T-cell (primary cell): Measurements from ENCODE around the gene NXT1. TPM values are rescaled to one million over a fixed set of nuclear protein-coding genes. Genes with fewer than 3 reads are reported as not detected.
A peak's percentile ranks its signal among the peaks of the same experiment; 100 is the strongest.

Experiments used
- ATAC-seq, 4 experiments: fragments of 200-7000 bp in 3 of 4; fragments of 150-1000 bp in 1 of 4; cut with Tn5 transposase; replicated peaks in 1 of 4; 1 replicate in 3 of 4; 2 replicates in 1 of 4; pipeline ENCODE4 v1.10.0; 2021; ENCODE audit warnings: moderate library complexity in 3 of 4, mild to moderate bottlenecking in 2 of 4, moderate number of reproducible peaks in 1 of 4
- CTCF ChIA-PET, 2 donors: fragments of 300-600 bp; sonication (Branson Sonifier 250); formaldehyde crosslinking; loops; one replicate each; lab custom pipeline; 2022; ENCODE audit warnings: antibody characterized with exemption in 2 of 2; lab: Charles Lee
- POLR2A ChIA-PET, 2 donors: fragments of 300-600 bp; sonication (Branson Sonifier 250); formaldehyde crosslinking; loops; one replicate each; lab custom pipeline; 2022; ENCODE audit warnings: antibody characterized with exemption in 2 of 2; lab: Charles Lee
- DNase-seq, 35 experiments: peaks; one replicate each; pipeline versions ENCODE4 v3.0.0 to v3.0.0-alpha.2; 2013 to 2023
- H3K27ac ChIP-seq: one replicate; pipeline ENCODE4 v1.5.1; 2013; ENCODE audit warnings: low read length
- H3K27me3 ChIP-seq, 2 experiments: replicated peaks in 1 of 2; 1 replicate in 1 of 2; 2 replicates in 1 of 2; pipeline versions ENCODE4 v1.6.1 to v1.7.0; 2013; ENCODE audit warnings: low read length in 1 of 2, mixed read lengths in 1 of 2; ENCODE audit not compliant: control insufficient read depth in 2 of 2, insufficient read depth in 2 of 2; ENCODE audit errors: extremely low read depth in 1 of 2
- H3K36me3 ChIP-seq, 2 donors: 1 replicate in 1 of 2; 2 replicates in 1 of 2; pipeline versions ENCODE4 v1.6.1 to v1.7.0; 2013; ENCODE audit warnings: low read length in 1 of 2; ENCODE audit not compliant: control insufficient read depth in 2 of 2, insufficient read depth in 1 of 2; ENCODE audit errors: extremely low read depth in 1 of 2
- H3K4me1 ChIP-seq, 2 experiments: 1 replicate in 1 of 2; 2 replicates in 1 of 2; pipeline versions ENCODE4 v1.6.1 to v1.7.0; 2013; ENCODE audit warnings: low read length in 2 of 2, mixed read lengths in 1 of 2; ENCODE audit not compliant: insufficient read depth in 2 of 2, control insufficient read depth in 1 of 2; ENCODE audit errors: extremely low read depth in 1 of 2
- H3K4me3 ChIP-seq, 2 donors: 1 replicate in 1 of 2; 2 replicates in 1 of 2; pipeline versions ENCODE4 v1.5.1 to v1.7.0; 2013; ENCODE audit warnings: mild to moderate bottlenecking in 2 of 2, low read length in 1 of 2, moderate library complexity in 1 of 2; ENCODE audit not compliant: control insufficient read depth in 1 of 2; ENCODE audit errors: extremely low read depth in 1 of 2
- H3K9me3 ChIP-seq: 2 replicates; pipeline ENCODE4 v1.7.0; 2013
- H3K27ac Mint-ChIP-seq, 2 donors: one replicate each; pipeline ENCODE4 v1.8.0; 2020 to 2021; ENCODE audit warnings: mild to moderate bottlenecking in 2 of 2, mixed read lengths in 2 of 2
- H3K27me3 Mint-ChIP-seq, 2 donors: one replicate each; pipeline ENCODE4 v1.8.0; 2021 to 2022; ENCODE audit warnings: mixed read lengths in 2 of 2
- H3K36me3 Mint-ChIP-seq: one replicate; pipeline ENCODE4 v1.8.0; 2021; ENCODE audit warnings: mixed read lengths
- H3K4me1 Mint-ChIP-seq, 3 donors: one replicate each; pipeline ENCODE4 v1.8.0; 2020 to 2022; ENCODE audit warnings: mixed read lengths in 3 of 3, mild to moderate bottlenecking in 1 of 3
- H3K4me3 Mint-ChIP-seq, 3 donors: one replicate each; pipeline ENCODE4 v1.8.0; 2020 to 2022; ENCODE audit warnings: mild to moderate bottlenecking in 3 of 3, mixed read lengths in 3 of 3, moderate library complexity in 3 of 3
- H3K9me3 Mint-ChIP-seq, 3 donors: one replicate each; pipeline ENCODE4 v1.8.0; 2020 to 2022; ENCODE audit warnings: mixed read lengths in 3 of 3
- WGBS: methylation state at CpG from one replicate; pipeline ENCODE4 v1.1.5; 2013; ENCODE audit warnings: missing lambda C conversion rate; ENCODE audit not compliant: insufficient coverage; 5-methylcytosine and 5-hydroxymethylcytosine counted together
- total RNA-seq, 35 experiments: library from RNA in 6 of 35; stranded (reverse) in 6 of 35; fragments of 120-200 nt in 1 of 35; gene quantifications; one replicate each; pipeline versions ENCODE4 v1.2.1 to v1.2.4 and lab custom pipeline; 2013 to 2026

Gene NXT1
- total RNA-seq (10 to 100 TPM; 22.1 to 60.0 (median 24.4) TPM), total RNA-seq (lab: John Stamatoyannopoulos, UW) (15.5 to 97.7 (median 52.6) reads per million in 29 experiments)
- total RNA-seq (2013) = 36.2 TPM

- Histone ChIP-seq H3K27ac (peak within 1 kb of the TSS; percentile 97), H3K9me3 (no peaks in the 10 kb centered on the region), H3K4me1 (peaks cover 14 to 23% of the 10 kb centered on the region in 2 experiments), H3K27me3 (no peaks in the 10 kb centered on the region), H3K4me3 (peak within 1 kb of the TSS; percentile 70 to 89), H3K36me3 (peaks cover 0 to 9% of the 10 kb centered on the region in 2 donors)
- Mint-ChIP-seq H3K27ac (peak within 1 kb of the TSS; percentile 99 to 100), H3K27me3 (no peaks in the 10 kb centered on the region), H3K4me1 (peaks cover 19 to 29% (median 27%) of the 10 kb centered on the region in 3 donors), H3K9me3 (no peaks in the 10 kb centered on the region), H3K36me3 (peaks cover 3% of the 10 kb centered on the region), H3K4me3 (peak within 1 kb of the TSS; percentile 97 to 99 (median 98))
- DNase-seq = peak; percentile 87 to 98 (median 93)
- peak; percentile 87 to 89 (median 88) for ATAC-seq
- ChIA-PET CTCF (interaction anchor here (0.5 to 2.4 kb wide), 25 partner anchors 8 to 1709 kb away, joined by 3 to 51 read pairs (median 4); partner anchors contain the start of genes NAPB (in 2 of the 2) and ACSS1 (in 1 of the 2)), POLR2A (interaction anchor here (0.7 to 1.8 kb wide), 12 partner anchors 8 to 1705 kb away, joined by 3 to 36 read pairs (median 5); partner anchors contain the start of genes GZF1 (in 1 of the 2) and NAPB (in 1 of the 2))
- WGBS = under 1% methylated on average over 62 of the region's 65 CpGs
Measured at GRCh38 chr20:23350196-23350903, at the start of gene NXT1. Gene NXT1 (plus strand): TSS chr20:23350791. CDS start chr20:23354042, 3,251 bp downstream.

- H3K4me3 Mint-ChIP-seq = no peak overlapping the region
- no peak for DNase-seq
Measured at GRCh38 chr20:23301436-23302050, 49.0 kb upstream of the NXT1 start.

GRCh38 chr20:23302386-23302785, 48.2 kb upstream of the NXT1 start:
- Mint-ChIP-seq H3K4me3 (no peak overlapping the region), H3K9me3 (no peaks in the 10 kb centered on the region), H3K27ac (no peak overlapping the region), H3K36me3 (no peaks in the 10 kb centered on the region), H3K4me1 (no peaks in the 10 kb centered on the region), H3K27me3 (peaks cover 0 to 5% of the 10 kb centered on the region in 2 donors)
- ATAC-seq = no peak
- Histone ChIP-seq H3K36me3 (no peaks in the 10 kb centered on the region), H3K4me3 (no peak overlapping the region), H3K9me3 (no peaks in the 10 kb centered on the region), H3K27ac (no peak overlapping the region), H3K27me3 (peaks cover 0 to 9% of the 10 kb centered on the region in 2 experiments), H3K4me1 (no peaks in the 10 kb centered on the region)
- CTCF ChIA-PET = no interaction called here
- no CpG with 5 or more reads among the region's 6 CpGs for WGBS
- no peak for DNase-seq
- POLR2A ChIA-PET = no interaction called here

More at GRCh38 chr20:23301436-23302050, 49.0 kb upstream of the NXT1 start:
- H3K4me1 Mint-ChIP-seq = no peaks in the 10 kb centered on the region
- no peak for ATAC-seq
- H3K27ac ChIP-seq = no peak overlapping the region
- H3K27me3 Mint-ChIP-seq = peaks cover 0 to 5% of the 10 kb centered on the region in 2 donors
- no peaks in the 10 kb centered on the region for H3K36me3 ChIP-seq
- POLR2A ChIA-PET = no interaction called here
- no peaks in the 10 kb centered on the region for H3K36me3 Mint-ChIP-seq
- H3K27me3 ChIP-seq = peaks cover 0 to 11% of the 10 kb centered on the region in 2 experiments
- CTCF ChIA-PET = no interaction called here
- H3K27ac Mint-ChIP-seq = no peak overlapping the region
- H3K9me3 ChIP-seq = no peaks in the 10 kb centered on the region
- no peak overlapping the region for H3K4me3 ChIP-seq
- no peaks in the 10 kb centered on the region for H3K9me3 Mint-ChIP-seq
- no peaks in the 10 kb centered on the region for H3K4me1 ChIP-seq
- WGBS = 92% methylated on average over 7 of the region's 12 CpGs

GRCh38 chr20:23302801-23303200, 47.8 kb upstream of the NXT1 start:
- H3K4me3 ChIP-seq = no peak overlapping the region
- Mint-ChIP-seq H3K27ac (no peak overlapping the region), H3K36me3 (no peaks in the 10 kb centered on the region), H3K9me3 (no peaks in the 10 kb centered on the region), H3K4me1 (no peaks in the 10 kb centered on the region), H3K27me3 (peaks cover 0 to 5% of the 10 kb centered on the region in 2 donors), H3K4me3 (no peak overlapping the region)
- ChIA-PET POLR2A (no interaction called here), CTCF (no interaction called here)
- 94% methylated on average over 7 of the region's 9 CpGs for WGBS
- ATAC-seq (no peak), DNase-seq (no peak)
- H3K4me1 ChIP-seq = no peaks in the 10 kb centered on the region
- no peaks in the 10 kb centered on the region for H3K9me3 ChIP-seq
- H3K36me3 ChIP-seq = no peaks in the 10 kb centered on the region
- no peak overlapping the region for H3K27ac ChIP-seq
- H3K27me3 ChIP-seq = peaks cover 0 to 9% of the 10 kb centered on the region in 2 experiments

GRCh38 chr20:23303325-23304102, 47.1 kb upstream of the NXT1 start:
- Mint-ChIP-seq H3K4me3 (no peak overlapping the region), H3K4me1 (no peaks in the 10 kb centered on the region), H3K27me3 (peaks cover 0 to 5% of the 10 kb centered on the region in 2 donors), H3K36me3 (no peaks in the 10 kb centered on the region), H3K9me3 (no peaks in the 10 kb centered on the region), H3K27ac (no peak overlapping the region)
- Histone ChIP-seq H3K27me3 (peaks cover 0 to 9% of the 10 kb centered on the region in 2 experiments), H3K36me3 (no peaks in the 10 kb centered on the region), H3K4me1 (no peaks in the 10 kb centered on the region), H3K4me3 (no peak overlapping the region), H3K9me3 (no peaks in the 10 kb centered on the region), H3K27ac (no peak overlapping the region)
- POLR2A ChIA-PET = no interaction called here
- WGBS = 67% methylated on average over 3 of the region's 5 CpGs
- no peak for DNase-seq
- no peak for ATAC-seq
- CTCF ChIA-PET = no interaction called here

GRCh38 chr20:23304616-23305015, 46.0 kb upstream of the NXT1 start:
- Histone ChIP-seq H3K9me3 (no peaks in the 10 kb centered on the region), H3K27me3 (peaks cover 0 to 9% of the 10 kb centered on the region in 2 experiments), H3K4me3 (no peak overlapping the region), H3K36me3 (no peaks in the 10 kb centered on the region), H3K4me1 (no peaks in the 10 kb centered on the region), H3K27ac (no peak overlapping the region)
- WGBS = 88% methylated on average over 16 of the region's 16 CpGs
- ChIA-PET CTCF (no interaction called here), POLR2A (no interaction called here)
- peaks cover 0 to 5% of the 10 kb centered on the region in 2 donors for H3K27me3 Mint-ChIP-seq
- H3K27ac Mint-ChIP-seq = no peak overlapping the region
- ATAC-seq = no peak
- no peaks in the 10 kb centered on the region for H3K9me3 Mint-ChIP-seq
- no peak for DNase-seq
- no peaks in the 10 kb centered on the region for H3K4me1 Mint-ChIP-seq
- H3K36me3 Mint-ChIP-seq = no peaks in the 10 kb centered on the region
- no peak overlapping the region for H3K4me3 Mint-ChIP-seq
